HG03097 (cell line): Measurements from ENCODE around the gene CDKL4.
"Not testable (repeated sequence)": the region's sequence is repeated elsewhere in the genome, so short reads cannot be mapped to it uniquely, and the experiment has no call there.

Experiments used
- ATAC-seq: cut with Tn5 transposase; IDR thresholded peaks from one replicate; pipeline ENCODE4 v1.9.1; 2021; ENCODE audit not compliant: unreplicated experiment, low FRiP score

The CDKL4 gene

DNA sequence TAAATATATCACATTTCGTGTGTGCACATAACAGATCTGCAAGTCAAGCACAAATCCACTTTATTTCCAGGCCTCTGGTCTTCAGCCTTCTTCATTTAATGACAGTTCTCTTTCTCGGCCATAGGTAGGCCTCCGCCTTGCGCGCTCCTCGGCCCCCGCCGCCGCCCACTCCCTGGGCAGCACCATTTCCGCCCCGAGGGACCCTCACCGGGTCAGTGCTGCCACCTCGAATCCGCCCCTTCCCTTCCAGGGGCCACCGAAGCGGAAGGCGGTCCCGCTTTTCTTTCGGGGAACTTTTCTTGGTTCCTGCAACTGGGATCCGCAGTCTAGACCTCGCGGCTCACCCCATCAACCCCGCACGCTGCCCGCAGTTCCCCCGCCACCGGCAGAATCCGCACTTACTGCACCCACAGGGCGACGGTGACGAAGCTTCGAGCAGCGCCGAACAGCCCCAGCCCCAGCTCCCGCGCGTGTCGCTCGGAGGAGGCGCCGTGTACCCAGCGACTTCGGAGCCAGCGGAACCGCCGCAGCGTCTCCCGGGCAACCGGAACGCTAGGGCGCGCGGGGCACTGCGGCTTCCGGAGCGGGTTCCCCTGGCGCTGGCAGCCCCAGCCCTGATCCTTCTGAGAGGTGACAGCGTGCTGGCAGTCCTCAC, at the start of gene CDKL4:
TSS of gene CDKL4 (minus strand) at position 502 of the 655 bp plus-strand sequence.
- no peak for ATAC-seq

DNA sequence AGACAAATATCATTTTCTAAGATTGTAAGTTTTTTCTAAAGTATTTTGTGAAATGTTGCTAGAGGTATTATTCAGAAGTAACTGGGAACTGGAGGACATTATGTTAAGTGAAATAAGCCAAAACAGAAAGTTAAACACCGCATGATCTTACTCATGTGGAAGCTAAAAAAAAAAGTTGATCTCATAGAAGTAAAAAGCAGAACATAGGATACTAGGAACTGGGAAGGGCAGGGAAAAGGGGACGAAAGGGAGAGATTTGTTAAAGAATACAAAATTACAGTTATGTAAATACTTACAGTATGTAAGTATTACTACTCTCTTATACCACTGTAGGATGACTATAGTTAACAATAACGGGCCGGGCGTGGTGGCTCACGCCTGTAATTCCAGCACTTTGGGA, 46.7 kb upstream of the CDKL4 start:
- no peak for ATAC-seq

DNA sequence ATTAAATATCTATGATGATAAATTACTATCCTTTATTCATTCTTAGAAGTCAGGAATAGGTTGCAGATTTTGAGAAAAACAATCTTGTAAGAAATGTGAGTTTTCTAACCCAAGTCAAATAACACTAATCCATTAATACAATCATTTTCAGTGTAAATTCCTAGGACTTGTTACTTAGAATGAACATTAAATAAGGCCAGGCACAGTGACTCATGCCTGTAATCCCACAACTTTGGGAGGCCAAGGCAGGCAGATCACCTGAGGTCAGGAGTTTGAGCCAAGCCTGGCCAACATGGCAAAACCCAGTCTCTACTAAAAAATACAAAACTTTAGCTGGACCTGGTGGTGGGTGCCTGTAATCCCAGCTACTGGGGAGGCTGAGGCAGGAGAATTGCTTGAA, 45.8 kb upstream of the CDKL4 start:
- no peak for ATAC-seq

DNA sequence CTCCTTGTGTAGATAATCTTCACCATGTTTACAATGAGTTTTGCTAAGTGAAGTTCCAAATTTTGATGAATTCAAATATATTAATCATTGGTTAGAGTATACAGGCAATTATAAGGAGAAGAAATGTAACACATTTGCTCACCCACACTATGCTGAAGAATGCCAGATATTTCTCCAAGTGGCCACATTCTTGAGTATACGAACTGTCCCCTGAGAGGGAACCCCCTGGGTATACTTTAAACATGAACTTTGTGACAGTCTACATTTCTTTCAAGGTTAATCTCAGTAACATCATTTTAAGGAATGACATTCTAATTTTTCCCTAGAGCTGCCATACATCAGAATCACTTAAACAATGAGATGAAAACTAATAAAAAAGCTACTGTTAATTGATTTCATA, 39.8 kb upstream of the CDKL4 start:
- ATAC-seq = no peak

DNA sequence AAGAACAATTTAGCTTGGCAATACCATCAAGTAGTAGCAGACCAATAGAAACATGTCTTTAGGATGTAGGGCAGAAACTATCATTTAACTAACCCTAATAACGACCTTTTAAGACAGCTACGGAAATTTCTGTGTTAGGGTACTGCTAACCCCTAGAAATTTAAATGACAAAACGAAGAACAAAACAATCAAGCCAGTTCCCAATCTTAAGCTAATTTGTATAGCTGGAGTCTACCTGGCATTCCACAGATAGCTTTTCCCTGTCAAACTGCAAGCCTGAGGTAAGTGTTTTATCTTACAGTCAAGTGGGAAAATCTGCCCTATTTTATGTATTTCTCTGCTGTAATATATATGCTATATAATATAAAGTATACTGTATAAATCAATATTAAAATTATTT, 37.6 kb upstream of the CDKL4 start:
- ATAC-seq = no peak

DNA sequence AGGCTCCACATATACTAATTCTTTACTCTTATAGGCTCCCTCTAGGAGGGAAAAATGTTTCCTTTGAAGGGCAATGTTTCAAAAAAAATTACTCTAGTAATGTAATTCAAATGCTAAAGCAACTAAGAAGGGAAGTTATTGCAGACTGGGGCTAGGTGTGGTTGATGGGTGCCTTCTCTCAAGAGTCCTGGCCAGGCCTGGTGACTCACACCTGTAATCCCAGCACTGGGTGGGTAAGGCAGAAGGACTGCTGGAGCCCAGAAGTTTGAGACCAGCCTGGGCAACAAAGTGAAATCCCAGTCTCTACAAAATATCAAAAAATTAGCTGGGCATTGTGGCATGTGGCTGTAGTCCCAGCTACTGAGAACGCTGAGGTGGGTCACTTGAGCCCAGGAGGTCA, 31.2 kb upstream of the CDKL4 start:
- no peak for ATAC-seq

DNA sequence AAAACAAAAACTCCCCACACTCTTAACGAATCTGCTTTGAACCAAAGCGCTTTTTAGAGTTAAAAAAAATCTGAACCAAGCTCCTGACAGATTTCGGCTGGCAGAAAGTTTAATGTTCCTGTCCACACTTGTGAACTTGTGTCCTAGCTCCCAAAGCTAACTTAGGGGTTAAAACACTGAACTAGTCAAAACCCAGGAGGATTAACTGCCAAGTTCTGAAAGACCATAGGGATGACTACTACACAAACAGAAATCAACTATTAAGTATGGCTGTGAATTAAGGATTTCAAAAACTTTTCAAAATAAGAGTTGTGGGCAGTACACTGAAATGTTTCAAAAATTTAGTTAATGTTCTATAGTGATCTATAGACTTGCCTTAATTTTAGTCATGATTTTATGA, 26.2 kb upstream of the CDKL4 start:
- no peak for ATAC-seq

DNA sequence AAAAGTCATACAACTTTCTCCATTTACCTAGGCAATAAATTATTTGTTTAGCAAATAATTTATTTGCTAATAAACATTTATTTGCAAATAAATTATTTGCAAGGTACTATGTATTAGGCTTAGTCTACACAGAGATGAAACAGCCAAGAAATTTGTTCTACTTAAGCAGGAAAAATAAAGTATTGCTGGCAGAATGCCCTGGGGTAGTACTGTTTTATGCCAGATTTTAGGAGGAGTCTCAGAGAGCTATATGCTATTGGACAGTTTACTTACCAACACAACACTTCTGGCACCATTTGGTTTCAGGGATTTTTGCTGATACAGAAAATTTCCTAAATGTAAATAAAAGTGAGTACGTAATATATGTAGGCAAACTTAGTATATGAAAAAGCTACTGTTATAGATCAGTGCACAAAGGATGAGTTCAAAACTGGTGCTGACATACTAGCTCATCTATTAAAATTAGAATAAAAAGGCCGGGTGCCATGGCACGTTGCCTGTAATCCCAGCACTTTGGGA, 23.2 kb upstream of the CDKL4 start:
- no peak for ATAC-seq

DNA sequence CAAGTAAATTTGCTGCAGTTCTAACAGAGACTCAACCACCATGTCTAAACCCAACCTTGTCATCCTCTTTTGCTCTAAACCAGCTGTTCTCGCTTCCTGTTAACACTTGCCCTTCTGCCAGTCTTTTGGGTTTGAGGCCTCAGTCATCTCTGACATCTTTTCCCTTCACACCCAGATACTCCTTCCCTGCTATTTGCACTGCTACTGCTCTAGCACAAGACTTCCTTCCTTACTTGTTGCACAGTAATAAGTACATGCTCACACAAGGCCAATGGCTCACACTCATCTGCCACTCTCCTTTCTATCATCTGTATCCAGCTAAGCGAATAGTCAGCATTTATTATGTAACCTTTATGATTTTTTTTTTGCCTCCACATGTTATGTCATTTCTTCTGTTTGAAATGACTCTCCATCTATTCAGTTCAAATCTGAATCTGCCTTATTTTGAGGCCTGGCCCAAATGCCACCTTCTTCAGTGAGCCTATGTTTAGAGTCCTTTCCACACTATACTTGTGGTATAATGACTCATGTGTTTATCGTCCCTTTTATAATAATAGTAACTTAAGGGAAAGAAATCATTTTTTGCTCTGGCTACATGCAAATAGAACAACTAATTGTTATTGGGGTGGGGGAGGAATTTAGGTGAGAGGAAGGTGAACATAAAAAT, 22.5 kb upstream of the CDKL4 start:
- ATAC-seq = peak; percentile 68

DNA sequence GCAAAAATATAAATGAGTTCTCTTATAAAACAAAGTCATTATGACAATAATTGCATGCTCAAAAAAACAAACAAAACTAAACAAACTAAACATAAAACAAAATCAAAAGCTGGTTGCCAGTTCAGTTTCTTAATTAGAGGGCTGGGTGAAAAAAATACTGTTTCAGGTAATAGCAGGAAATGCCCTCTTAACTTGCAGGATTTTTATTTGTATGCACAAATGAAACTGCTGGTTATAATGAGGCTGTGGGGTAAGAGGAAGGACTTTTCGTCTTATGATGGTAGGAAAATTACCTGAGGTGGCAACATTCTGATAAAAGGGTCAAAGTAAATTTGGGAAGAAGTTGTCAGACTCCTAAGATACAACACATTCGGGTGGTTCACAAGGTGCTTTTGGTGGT, 21.5 kb upstream of the CDKL4 start:
- ATAC-seq = no peak

DNA sequence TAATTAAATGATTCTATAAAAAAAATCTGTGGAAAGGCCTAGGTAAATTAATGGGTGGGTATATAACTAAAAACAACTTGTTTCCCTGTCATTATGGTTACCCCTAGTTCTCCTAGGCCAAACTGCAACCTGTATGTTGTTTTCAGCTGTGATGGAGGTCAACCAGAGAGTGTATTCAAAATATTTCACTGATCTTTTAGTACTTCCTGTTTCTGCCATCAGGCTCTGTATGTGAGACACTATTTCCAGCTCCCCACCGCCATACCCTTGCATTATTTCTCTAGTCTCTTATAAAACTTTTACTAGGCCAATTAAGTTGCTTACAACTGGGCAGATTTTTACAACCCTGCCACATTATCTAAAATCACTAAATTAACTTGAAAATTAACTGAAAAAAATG, 21.0 kb upstream of the CDKL4 start:
- no peak for ATAC-seq

DNA sequence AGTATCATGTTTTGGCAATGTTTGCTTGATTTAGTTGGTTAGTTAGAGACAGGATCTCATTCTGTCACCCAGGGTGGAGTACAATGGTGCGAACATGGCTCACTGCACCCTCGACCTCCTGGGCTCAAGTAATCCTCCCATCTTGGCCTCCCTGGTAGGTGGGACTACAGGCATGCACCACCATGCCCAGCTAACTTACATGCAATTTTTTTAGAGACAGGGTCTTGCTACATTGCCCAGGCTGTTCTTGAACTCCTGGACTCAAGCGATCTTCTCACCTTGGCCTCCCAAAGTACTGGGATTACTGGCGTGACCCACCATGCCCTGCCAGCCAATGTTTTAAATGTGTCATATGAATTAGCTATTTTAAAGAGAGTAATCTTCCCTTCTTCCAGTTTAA, 16.3 kb upstream of the CDKL4 start:
- ATAC-seq = no peak

DNA sequence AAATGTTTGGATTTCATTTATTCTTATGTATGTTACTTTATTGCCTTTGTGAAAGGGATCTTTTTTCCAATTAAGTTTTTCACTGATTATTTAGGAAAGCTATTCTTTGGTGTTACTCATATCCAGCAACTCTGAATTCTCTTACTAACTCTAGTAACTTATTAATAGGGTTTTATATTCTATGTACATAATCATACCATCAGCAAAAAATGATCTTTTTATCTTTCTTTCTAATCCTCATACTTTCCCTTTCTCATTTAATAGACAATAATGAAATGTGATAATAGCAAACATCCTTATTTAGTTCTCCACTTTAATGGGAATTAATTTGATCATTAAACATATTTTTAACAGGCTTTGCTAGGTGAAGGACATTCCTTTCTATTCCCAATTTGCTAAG, 12.3 kb upstream of the CDKL4 start:
- no peak for ATAC-seq

DNA sequence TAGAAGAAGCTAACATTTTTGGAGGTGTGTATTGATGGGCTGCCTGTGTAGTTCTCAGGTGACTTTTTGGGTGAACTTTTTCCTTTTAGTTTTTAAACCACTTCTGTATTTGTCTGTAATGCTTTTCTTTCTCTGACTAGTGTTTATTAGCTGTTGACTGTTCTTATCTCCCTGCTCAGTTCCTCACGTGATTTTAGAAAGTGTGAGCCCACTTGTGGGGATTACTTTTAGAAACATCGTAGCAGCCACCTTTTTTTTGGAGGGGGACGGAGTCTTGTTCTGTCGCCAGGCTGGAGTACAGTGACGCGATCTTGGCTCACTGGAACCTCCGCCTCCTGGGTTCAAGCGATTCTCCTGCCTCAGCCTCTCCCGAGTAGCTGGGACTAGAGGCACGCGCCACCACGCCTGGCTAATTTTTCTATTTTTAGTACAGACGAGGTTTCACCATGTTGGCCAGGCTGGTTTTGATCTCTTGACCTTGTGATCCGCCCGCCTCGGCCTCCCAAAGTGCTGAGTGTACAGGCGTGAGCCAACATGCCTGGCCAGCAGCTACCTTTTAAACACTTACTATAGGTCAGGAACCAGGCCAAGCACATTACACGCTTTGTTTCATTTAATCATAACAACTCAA, 9.2 kb upstream of the CDKL4 start:
- no peak for ATAC-seq

DNA sequence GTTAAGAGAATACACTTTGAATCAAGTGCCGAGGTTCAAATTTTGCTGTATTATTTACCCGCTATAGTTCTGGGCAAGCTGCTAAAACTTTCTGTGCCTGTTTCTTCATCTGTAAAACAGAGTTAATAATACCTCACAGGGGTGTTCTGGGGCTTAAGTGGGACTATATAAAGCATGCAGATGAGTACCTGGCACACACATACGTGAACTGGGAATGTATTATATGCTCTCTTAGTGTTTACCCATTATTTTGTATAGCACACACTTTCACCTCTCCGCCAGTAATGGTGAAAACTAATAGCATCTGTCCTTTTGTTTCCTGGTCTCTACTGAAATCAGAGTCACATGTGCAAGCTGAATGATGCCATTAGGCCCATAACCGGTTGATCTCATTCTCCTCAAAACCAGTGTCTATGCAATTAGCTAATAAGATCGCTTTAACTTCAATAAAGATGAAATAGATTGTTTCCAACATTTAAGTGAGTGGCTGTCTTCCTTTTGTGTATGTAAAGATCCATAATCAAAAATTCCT, 3.8 kb upstream of the CDKL4 start:
- ATAC-seq = no peak

DNA sequence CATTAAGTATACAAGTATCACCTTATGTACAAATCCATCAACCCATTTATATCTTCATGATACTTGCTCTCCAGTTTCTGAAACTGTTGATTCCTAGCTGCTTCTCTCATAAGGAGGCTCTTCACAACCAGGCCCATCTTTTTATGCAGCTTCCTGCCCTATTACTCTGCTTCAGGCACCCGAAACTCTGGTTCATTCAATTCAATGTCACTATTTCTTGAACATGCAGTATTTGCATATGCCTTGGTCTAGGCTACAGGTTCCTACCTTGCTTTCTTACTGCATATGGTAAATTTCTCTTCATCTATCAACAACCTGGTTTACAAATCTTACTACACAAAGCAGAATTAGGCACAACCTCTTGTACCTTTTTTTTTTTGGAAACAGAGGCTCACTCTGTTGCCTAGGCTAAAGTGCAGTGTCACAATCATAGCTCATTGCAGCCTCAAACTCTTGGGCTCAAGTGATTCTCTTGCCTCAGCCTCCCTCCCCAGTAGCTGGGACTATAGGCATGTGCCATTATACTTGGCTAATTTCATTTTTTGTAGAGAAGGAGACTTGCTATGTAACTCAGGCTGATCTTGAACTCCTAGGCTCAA, 2.7 kb upstream of the CDKL4 start:
- ATAC-seq = no peak

DNA sequence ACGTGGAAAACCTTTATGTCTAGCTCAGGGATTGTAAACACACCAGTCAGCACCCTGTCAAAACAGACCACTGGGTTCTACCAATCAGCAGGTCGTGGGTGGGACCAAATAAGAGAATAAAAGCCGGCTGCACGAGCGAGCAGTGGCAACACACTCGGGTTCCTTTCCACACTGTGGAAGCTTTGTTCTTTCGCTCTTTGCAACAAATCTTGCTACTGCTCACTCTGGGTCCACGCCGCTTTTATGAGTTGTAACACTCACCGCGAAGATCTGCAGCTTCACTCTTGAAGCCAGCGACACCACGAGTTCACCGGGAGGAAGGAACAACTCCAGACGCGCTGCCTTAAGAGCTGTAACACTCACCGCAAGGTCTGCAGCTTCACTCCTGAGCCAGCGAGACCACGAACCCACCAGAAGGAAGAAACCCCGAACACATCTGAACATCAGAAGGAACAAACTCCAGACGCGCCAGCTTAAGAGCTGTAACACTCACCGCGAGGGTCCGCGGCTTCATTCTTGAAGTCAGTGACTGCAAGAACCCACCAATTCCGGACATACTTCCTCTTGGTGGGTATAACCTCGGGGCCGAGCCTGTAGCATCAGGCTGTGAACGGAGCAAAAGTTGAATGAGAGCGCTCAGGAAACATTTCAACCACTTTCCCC, 1.3 kb upstream of the CDKL4 start:
- ATAC-seq = not testable (repeated sequence)

DNA sequence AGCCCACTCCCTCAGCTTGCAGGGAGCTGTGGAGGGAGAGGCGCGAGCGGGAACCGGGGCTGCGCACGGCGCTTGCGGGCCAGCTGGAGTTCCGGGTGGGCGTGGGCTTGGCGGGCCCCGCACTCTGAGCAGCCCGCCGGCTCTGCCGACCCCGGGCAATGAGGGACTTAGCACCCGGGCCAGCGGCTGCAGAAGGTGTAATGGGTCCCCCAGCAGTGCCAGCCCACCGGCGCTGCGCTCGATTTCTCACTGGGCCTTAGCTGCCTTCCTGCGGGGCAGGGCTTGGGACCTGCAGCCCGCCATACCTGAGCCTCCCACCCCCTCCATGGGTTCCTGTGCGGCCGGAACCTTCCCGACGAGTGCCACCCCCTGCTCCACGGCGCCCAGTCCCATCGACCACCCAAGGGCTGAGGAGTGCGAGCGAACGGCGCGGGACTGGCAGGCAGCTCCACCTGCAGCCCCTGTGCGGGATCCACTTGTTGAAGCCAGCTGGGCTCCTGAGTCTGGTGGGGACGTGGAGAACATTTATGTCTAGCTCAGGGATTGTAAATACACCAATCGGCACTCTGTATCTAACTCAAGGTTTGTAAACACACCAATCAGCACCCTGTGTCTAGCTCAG, 582 bp upstream of the CDKL4 start:
- not testable (repeated sequence) for ATAC-seq

DNA sequence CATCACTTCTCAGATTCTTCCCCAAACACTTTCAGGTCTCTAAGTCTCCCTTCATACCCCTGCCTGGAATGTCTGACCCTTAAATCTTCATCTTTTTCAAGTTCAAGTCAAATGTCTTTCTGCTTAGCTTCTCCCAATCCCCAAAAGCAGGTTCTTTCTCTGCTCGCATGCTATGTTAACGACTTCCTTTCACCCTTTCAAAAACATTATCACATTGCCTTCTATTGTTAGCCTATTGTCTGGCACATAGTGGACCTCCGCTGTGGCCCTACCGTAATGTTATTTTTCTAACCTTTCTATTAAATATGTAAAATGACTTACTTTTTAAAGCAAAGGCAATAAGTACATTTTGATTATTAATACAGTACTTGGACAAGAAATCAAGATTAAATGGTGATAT, 2.2 kb downstream of the CDKL4 start:
- ATAC-seq = no peak

DNA sequence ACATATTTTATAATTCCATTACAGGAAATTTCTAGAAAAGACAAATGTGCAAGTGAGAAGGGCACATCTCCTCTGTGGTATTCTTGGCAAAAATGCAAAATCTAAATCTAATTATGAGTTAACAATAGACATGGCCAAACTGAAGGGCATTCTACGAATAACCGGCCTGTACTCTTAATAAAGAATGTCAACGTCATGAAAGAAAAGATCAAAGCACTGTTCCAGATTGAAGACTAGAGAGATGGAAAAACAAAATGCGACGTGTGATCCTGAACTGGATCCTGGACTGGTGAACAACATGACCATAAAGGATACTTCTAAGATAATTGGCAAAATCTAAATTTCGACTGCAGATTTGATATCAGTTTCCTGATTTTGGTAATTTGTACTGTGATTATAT, 3.0 kb downstream of the CDKL4 start:
- ATAC-seq = no peak
